ENCODE results near the gene PAGE2B.
"Not testable (repeated sequence)": the region's sequence is repeated elsewhere in the genome, so short reads cannot be mapped to it uniquely, and the experiment has no call there.

PAGE2B gene, protein sequence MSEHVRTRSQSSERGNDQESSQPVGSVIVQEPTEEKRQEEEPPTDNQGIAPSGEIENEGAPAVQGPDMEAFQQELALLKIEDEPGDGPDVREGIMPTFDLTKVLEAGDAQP

DNA sequence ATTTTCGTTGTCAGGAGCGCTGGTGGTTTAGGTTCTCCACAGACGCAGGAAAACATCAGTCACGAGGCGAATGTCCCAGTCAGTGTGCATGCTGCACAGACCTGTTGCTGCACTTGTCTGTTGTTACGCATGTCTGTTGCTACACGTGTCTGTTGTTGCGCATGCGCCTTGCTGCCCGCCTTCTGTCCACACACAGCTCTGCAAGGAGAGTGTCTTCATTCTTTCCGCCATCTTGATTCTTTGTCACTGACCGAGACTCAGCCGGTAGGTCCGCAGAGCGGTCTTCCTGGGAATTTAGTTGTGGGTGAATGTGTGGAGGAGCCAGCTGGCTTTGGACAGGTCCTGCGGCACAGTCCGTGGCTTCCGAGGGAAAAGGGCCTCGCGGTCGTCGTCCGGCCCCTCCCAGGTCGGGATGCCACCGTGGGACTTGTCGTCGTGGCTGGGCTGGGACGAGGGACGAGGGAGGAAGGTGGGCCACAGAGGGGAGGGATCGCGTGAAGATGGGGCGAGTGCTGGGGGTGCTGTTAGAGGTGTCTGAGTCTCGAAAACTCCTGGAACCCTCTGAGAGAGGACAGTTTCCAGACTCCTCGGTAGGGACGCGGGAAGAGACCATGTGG is at the start of gene PAGE2B:
TSS of gene PAGE2B (plus strand) at position 180 of the 617 bp plus-strand sequence. CDS start 1,012 bp downstream, outside the sequence.
- no peak for DNase-seq

DNA sequence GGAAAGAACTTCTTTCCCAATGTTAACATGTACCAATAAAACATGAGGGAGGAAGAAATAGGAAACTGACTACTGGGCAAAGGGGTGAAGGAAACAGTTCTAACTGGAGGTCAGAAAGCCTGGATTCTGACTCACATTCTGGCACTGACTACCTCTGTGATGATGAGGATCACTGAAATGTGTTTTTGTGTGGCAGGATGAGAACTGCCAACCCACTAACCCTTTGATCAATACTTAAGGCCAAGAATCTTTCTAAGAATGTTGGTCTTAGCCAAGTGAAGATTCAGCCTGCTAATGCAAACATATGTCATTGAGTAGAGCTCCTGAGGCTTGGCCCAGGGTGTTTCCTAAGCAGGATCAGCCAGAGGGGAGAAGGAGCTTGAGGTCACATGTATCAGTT is 48.7 kb upstream of the PAGE2B start:
- DNase-seq = no peak

DNA sequence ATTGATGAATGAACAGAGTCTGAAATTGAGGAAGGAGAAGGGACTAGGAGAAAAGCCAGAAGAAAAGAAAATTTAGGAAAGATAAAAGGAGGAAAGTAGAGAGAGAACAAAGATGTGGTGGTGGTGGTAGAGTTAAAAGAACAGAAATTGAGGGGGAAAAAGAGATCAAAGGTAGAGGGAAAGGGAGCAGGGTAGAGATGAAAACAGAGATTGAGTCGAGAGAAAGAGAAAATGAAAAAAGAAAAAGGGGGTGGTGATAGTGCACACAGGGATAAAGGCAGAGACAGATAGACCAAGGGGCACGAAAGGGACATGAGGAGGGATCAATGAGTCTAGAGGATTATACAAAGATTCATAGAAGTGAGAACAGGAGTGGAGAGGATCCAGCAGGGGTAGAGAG is 48.0 kb upstream of the PAGE2B start:
- DNase-seq = no peak

DNA sequence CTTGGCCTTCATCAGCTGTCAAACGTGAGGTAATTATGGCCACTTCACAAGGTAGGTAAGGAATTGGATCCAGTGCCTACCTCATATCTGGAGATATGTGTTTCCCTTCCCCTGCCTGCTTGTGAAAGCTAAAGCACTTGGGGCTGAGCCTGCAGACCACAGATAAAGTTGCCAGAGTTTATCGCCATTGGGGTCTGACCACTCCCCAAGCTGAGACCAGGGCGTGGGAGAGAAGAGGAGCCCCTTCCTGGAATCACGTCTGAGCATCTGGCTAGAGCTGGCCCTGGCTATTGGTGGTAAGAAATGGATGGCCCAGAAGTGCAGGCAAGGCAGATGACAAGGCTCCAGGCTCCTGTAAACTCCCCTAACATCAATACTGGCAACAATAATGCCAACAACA is 46.8 kb upstream of the PAGE2B start:
- no peak for DNase-seq

DNA sequence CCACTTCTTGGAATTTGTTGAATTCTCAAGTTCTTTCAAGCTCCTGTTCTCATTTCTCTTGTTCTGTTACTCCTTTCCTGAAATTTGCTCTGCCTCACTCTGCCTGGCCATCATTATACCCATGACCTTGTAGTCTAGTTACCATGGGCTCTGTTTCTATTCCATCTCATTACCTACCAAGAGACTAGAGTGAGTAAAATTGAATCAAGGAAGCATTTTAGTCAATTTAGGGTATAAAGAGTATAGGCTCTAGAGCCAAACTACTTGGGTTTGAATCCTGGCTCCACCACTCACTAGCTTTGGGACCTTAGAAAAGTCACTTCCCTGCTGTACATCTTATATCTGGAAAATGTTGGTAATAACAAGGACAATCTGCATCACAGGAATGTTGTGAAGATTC is 46.2 kb upstream of the PAGE2B start:
- DNase-seq = no peak

DNA sequence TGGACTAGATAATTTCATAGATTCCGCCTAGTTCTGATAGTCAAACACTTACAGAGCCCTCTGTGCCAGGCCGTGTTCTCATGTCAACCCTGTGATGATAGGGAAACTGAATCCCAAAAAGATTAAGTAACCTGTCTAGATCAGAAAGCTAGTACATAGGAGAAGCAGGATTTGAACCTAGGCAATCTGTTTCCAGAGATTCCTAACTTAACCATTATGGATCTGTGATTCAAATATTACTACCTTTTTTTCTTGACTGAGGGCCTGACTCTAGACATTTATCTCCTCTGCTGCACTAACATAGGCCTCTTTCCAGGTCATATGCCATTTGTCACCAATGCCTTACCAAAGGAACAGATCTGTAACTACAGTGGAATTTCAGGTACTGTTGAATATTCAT is 45.5 kb upstream of the PAGE2B start:
- DNase-seq = no peak

DNA sequence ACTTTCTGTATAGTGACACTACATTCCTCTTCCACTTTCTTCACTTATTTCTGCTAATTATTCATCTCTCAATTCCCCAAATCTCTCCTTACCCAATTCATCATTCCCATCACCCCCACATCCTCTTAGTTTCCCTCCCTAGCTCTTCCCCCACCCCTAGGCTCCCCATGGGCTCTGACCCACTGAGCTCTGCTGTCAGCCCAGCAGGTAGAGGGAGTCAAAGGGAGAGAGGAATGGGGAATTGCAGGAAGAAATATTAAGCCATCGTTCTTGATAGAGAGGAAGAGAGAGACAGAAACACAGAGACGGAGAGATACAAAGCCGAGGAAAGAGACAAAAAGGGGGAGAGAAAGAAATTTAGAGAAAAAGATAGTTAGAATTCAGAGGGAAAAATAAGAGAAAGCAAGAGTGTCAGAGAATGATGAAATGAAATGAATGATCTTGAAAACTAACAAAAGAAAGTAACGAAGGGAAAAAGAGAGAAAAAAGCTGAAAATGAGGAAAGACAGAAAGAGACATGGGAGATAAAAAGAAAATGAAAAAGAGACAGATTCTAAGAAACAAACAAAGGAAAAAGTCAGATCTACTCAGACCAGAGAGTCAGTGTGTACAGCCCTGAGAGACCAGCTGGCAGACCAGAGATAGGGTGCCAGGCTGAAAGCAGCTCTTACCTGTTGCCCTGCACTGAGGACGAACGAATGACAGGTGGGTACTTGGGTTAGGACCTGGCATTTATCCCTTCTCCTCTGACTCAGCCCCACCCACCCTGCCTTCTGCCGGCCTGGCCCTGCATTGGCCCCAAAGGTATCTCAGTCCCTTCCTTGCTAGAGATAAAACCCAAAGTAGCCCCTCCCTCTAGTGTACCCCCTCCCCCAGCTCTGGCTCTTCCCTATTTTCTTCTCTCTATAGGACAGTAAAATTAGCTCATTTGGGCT is 44.3 kb upstream of the PAGE2B start, which contains the start of gene ALAS2:
TSS of gene ALAS2 (minus strand) at position 707 of the 935 bp plus-strand sequence. CDS start 4,977 bp downstream, outside the sequence.
- no peak for DNase-seq

DNA sequence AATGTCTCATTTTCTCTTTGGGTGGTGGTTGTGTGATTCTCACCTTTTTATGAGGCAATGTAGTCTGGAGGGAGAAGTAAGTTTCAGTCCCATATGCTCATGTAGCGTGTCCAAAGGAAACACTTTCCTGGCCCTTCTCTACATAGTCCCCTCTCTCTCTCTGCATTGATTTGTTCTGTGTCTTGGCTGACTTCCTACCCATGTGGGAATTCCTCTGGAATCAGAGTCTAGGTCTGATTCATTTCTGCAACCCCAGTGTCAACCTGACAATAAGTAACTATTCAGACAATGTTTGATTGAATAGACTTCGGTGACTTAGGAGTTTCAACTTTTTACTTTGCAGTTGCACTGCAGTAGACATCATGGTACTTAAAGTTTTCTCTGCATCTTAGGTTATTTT is 41.4 kb upstream of the PAGE2B start:
- no peak for DNase-seq

DNA sequence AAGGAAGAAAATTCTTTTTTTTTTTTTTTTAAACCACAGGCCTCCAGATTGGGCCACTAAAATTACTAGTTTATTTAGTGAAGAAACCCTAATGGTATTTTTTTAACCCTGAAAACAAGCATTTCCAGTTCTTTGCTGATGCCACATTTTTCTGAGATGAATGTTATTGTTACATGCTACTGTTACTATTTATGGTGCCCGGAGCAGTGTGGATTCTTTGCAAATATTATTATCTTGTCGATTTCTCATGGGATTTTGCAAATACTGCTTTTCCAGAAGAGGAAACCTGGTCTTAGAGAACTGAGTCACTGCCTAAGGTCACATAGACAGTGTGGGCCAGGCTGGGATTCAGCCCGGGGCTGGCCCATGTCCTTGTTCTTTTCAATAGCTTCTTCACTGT is 35.4 kb upstream of the PAGE2B start:
- no peak for DNase-seq

DNA sequence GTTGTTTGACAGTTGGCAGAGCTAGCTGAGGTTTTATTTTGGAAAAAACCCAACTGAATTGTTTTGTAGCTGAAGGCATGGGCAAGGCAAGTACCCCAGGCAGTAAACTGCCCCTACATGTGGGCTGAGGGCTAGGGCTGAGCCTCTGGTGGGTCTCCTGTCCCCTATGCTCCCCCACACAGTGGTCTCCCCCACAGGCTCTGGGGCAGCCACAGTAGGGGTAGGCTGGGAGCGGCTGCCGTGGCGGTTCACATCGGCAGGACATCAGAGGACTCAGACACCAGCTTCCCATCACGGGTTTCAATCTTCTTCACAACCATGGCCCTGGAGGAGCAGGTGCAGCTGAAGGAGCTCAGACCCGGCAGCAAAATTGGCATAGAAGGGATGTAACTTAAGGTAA is 33.3 kb upstream of the PAGE2B start:
- no peak for DNase-seq

DNA sequence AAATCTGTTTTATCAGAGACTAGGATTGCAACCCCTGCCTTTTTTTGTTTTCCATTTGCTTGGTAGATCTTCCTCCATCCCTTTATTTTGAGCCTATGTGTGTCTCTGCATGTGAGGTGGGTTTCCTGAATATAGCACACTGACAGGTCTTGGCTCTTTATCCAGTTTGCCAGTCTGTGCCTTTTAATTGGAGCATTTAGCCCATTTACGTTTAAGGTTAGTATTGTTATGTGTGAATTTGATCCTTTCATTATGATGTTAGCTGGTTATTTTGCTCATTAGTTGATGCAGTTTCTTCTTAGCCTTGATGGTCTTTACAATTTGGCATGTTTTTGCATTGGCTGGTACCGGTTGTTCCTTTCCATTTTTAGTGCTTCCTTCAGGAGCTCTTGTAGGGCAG is 24.2 kb upstream of the PAGE2B start:
- not testable (repeated sequence) for DNase-seq

DNA sequence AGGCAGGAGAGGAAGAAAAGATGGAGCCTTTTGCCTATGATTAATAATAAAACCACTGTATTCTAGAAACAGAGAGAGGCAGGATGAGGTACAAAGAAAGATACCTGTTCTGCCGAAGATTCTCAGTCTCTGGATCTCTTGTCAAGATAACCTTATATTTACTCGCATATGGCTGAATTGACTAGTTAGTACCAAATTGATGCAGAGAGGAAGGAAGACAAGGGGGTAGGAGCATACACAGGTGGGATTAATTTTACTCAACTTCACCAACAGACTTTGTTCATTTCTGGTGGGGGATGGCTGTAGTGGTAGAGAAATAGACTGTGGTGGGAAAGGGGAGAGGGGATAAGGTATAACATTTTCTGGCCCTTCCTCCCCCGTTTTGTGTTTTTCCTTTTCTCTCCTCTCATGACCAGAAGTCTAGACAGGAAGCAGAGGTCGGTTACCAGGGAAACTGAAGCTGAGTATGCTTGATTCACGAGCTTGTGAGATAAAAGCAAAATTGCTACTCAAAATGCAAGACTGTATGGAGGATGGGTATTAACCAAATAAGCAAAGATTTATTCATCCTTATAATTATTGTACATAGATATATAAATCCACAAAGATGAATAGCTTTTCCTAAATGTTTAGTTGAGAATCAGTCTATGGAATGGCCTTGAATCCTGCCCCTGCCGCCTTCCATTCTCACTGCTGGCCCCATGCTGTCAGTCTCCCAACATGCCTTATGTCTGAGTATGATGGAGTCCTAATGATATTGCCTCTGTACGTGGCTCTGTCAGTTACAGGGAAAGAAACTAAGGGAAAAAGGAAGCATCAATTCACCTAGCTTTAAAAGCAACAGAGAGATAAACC is 17.8 kb upstream of the PAGE2B start:
- DNase-seq = no peak

DNA sequence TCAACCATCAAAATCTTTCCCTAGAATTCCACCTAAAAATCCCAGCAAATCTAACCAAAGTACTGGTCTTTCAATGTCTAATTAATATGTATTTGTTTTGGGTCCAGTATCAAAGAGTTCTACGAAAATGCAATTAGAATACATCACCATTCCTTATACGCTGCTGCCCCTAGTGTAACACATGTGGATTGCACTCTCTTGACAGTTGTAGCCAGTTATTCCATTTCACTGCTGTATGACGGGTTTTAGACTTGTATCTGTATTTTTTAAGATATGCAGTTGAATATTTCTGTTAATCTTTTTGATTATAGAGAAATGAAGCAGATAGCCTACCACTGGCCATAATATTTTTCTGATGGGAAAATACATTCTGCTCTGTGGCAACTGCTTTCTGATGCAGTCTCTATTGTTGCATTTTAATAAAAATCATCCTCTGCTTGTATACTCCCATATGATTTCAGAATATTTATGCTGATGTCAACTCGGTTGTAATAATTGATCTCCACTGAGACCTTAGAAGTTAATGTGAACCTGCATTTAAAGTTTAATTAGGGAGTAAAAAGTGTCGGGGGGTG is 17.1 kb upstream of the PAGE2B start:
- peak; percentile 15 for DNase-seq

DNA sequence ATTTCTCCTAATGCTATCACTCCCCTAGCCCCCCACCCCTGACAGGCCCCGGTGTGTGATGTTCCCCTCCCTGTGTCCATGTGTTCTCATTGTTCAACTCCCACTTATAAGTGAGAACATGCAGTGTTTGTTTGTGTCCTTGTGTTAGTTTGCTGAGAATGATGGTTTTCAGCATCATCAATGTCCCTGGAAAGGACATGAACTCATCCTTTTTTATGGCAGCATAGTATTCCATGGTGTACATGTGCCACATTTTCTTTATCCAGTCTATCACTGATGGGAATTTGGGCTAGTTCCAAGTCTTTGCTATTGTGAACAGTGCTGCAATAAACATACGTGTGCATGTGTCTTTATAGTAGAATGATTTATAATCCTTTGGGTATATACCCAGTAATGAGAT is 7.7 kb upstream of the PAGE2B start:
- not testable (repeated sequence) for DNase-seq

DNA sequence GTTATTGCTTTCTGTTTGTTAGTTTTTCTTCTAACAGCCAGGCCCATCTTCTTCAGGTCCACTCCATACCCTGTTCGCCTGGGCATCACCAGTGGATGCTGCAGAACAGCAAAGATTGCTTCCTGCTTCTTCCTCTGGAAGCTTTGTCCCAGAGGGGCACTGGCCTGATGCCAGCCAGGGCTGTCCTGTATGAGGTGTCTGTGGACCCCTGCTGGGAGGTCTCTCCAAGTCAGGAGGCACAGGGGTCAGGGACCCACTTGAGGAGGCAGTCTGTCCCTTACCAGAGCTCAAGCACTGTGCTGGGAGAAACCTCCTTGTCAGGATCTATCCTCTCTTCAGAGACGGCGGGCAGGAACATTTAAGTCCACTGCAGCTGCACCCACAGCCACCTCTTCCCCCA is 2.5 kb upstream of the PAGE2B start:
- DNase-seq = no peak

DNA sequence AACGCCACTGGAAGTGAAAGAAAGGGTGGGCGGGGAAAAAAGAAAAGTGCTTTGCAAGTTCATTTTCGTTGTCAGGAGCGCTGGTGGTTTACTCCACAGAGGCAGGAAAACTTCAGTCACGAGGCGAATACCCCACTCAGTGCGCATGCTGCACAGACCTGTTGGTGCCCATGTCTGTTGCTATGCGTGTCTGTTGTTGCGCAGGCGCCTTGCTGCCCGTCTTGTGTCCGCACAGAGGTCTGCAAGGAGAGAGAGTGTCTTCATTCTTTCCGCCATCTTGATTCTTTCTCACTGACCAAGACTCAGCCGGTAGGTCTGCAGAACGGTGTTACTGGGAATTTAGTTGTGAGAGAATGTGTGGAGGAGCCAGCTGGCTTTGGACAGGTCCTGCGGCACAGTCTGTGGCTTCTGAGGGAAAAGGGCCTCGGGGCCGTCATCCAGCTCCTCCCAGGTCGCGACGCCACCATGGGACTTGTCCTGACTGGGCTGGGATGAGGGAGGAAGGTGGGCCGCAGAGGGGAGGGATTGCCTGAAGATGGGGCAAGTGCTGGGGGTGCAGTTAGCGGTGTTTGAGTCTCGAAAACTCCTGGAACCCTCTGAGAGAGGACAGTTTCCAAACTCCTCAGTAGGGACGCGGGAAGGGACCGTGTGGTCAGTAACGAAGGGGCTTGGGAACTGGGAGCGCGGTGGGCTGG is 14.1 kb downstream of the PAGE2B start, which contains the start of gene PAGE2:
TSS of gene PAGE2 (plus strand) at position 224 of the 695 bp plus-strand sequence. CDS start 1,003 bp downstream, outside the sequence.
- DNase-seq = no peak

DNA sequence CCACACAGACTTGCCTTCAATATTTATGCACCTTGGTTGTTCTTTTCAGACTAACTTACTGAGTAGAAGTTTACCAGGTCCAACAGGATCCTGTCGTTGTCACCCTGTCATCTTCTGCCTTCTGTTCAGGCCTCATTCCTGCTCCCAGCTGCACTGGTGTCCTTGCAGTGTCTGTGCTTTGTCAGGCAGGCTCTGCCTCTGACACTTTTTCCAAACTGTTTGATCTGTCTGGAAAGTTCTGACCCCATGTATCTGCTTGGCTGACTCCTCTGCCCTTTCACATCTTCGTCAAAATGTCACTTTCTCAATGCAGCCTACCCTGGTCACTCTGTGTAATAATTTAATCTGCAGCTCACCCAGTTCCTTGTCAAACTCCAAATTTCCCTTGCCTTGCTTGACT is 23.9 kb downstream of the PAGE2B start:
- no peak for DNase-seq

DNA sequence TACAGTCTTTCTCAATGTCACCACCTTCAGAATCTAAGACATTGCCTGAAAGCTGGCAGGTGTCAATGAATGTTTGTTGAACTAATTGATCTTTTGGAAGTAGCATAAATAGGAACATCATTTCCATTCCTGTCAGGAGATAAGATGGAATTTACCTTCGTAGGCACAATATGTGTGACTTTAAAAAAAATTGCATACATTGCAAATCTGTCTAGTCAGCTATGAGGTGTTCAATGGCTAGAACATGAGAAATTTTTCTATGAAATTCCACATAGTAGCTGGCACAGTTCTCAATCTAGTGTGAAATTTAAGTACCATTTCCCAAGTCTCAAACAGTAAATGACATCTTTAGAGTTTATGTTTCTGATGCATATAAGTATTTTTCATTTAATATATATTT is 24.3 kb downstream of the PAGE2B start:
- DNase-seq = no peak

DNA sequence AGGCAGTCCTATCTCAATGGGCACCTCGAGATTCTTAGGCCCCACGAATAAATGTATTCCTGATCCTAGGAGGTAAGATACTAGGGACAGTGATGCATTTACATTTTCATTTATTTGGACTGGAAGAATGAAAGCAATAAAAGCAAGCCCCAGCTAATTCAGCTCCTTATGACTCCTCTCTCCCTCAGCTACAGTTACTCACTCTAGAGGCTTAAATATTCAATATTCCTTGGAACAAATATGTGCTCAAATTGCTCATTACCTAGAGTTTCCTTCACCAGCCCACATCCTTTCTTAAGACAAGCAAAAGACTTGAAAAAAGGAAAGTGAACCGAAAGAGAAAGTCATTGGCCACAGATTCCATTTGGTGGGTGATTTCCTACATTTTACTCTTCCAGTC is 27.9 kb downstream of the PAGE2B start:
- DNase-seq = no peak

DNA sequence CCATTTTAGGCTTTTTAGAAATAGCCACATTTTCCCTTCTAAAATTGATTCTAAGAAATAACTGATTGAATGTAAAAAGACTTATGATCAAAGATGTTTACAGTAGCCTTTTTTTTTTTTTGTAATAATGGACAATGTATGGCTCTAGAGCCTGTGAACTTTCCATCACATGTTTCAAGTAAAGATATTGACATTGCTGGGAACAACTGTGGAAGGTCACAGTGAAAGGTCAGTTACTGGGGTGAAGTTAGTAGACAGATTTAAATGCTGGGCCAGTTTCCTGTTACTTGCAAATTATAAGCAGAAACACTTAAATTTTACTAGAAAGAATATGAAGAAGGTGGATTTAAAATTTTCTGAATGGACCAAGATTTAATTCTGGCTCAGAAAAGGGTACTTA is 32.4 kb downstream of the PAGE2B start:
- DNase-seq = no peak

DNA sequence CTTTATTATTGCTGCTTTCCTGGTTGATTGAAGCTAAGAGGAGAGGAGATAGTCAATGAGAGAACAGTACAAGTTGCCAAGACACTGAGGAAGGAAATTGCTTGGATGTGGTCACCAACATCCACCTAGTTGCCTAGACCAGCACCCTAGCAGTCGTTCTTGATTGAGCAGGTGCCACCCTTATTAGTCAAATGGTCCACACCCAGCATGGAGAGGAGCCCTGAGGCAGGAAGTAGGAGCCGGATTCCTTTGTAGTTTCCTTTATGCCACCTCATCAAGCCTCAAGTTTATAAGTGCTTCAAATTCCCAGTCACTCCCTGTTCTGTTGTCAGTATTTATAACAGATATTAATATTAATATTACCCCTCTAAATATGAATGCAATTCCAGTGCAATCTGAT is 33.1 kb downstream of the PAGE2B start:
- DNase-seq = no peak

DNA sequence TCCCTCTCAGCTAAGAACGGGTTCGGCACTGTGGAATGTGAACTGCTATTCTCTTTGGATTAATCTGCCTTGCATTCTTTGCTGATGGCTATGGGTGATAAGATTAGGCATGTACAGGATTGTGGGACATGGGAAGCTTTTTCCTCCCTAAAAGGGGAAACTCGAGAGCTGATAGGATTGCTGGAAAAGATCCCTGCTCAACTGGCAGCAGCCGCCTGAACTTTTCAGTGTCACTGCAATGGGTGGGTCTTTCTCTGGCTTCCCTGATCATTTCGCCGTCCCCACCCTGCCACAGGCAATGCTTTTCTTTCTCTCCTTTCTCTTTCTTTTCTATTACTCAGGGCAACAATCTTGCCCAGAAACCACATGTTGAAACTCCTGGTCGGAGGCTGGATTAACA is 34.5 kb downstream of the PAGE2B start:
- DNase-seq = no peak
